Activated T-cell treated with anti-CD3 and anti-CD28 coated beads, Interleukin-2, amount 50 U/mL, for 24 hours (primary cell): ENCODE measurements around the gene PRKCE.

ENCODE experiments used
- DNase-seq: peaks from one replicate; pipeline ENCODE4 v3.0.0-alpha.2; 2020
- H3K27ac Mint-ChIP-seq: 2 replicates; pipeline ENCODE4 v1.8.0; 2020; ENCODE audit warnings: mild to moderate bottlenecking, mixed read lengths
- H3K27me3 Mint-ChIP-seq: 2 replicates; pipeline ENCODE4 v1.8.0; 2020; ENCODE audit warnings: mixed read lengths
- H3K36me3 Mint-ChIP-seq: 2 replicates; pipeline ENCODE4 v1.8.0; 2020; ENCODE audit warnings: low read depth, mixed read lengths
- H3K4me1 Mint-ChIP-seq: 2 replicates; pipeline ENCODE4 v1.8.0; 2020; ENCODE audit warnings: low read depth, mixed read lengths
- H3K4me3 Mint-ChIP-seq: 2 replicates; pipeline ENCODE4 v1.8.0; 2020; ENCODE audit warnings: mild to moderate bottlenecking, moderate library complexity, mixed read lengths
- H3K9me3 Mint-ChIP-seq: 2 replicates; pipeline ENCODE4 v1.8.0; 2020; ENCODE audit warnings: mixed read lengths

PRKCE gene

GRCh38 chr2:45646289-45646688 lies 5.2 kb upstream of the PRKCE start:
- Mint-ChIP-seq H3K27ac (no peak overlapping the region), H3K27me3 (peaks cover 28% of the 10 kb centered on the region), H3K4me1 (peaks cover 16% of the 10 kb centered on the region), H3K4me3 (no peak overlapping the region), H3K36me3 (peaks cover 4% of the 10 kb centered on the region), H3K9me3 (no peaks in the 10 kb centered on the region)
- no peak for DNase-seq

GRCh38 chr2:45647356-45647755 lies 4.1 kb upstream of the PRKCE start:
- H3K36me3 Mint-ChIP-seq = peaks cover 9% of the 10 kb centered on the region
- DNase-seq = no peak
- H3K27ac Mint-ChIP-seq = no peak overlapping the region

GRCh38 chr2:45647986-45648520 lies 3.4 kb upstream of the PRKCE start:
- no peak for DNase-seq
- no peak overlapping the region for H3K27ac Mint-ChIP-seq
- peaks cover 30% of the 10 kb centered on the region for H3K4me1 Mint-ChIP-seq
- peaks cover 14% of the 10 kb centered on the region for H3K36me3 Mint-ChIP-seq
- no peak overlapping the region for H3K4me3 Mint-ChIP-seq
- H3K9me3 Mint-ChIP-seq = no peaks in the 10 kb centered on the region
- H3K27me3 Mint-ChIP-seq = peaks cover 23% of the 10 kb centered on the region

More at GRCh38 chr2:45647356-45647755, 4.1 kb upstream of the PRKCE start:
- Mint-ChIP-seq H3K9me3 (no peaks in the 10 kb centered on the region), H3K27me3 (peaks cover 21% of the 10 kb centered on the region), H3K4me3 (no peak overlapping the region), H3K4me1 (peaks cover 23% of the 10 kb centered on the region)

- H3K27ac Mint-ChIP-seq = no peak overlapping the region
- DNase-seq = no peak
- peaks cover 17% of the 10 kb centered on the region for H3K27me3 Mint-ChIP-seq
- H3K9me3 Mint-ChIP-seq = no peaks in the 10 kb centered on the region
- no peak overlapping the region for H3K4me3 Mint-ChIP-seq
- H3K4me1 Mint-ChIP-seq = peaks cover 30% of the 10 kb centered on the region
- H3K36me3 Mint-ChIP-seq = peaks cover 14% of the 10 kb centered on the region
These were observed 2.8 kb upstream of the PRKCE start for GRCh38 chr2:45648636-45649035.

GRCh38 chr2:45649462-45649857 lies 2.0 kb upstream of the PRKCE start:
- H3K4me1 Mint-ChIP-seq = peaks cover 33% of the 10 kb centered on the region
- H3K27ac Mint-ChIP-seq = peak overlapping the region; percentile 57
- peaks cover 10% of the 10 kb centered on the region for H3K27me3 Mint-ChIP-seq
- H3K36me3 Mint-ChIP-seq = peaks cover 14% of the 10 kb centered on the region
- DNase-seq = no peak
- peak overlapping the region; percentile 85 for H3K4me3 Mint-ChIP-seq
- H3K9me3 Mint-ChIP-seq = no peaks in the 10 kb centered on the region

- peak overlapping the region; percentile 85 for H3K4me3 Mint-ChIP-seq
- peaks cover 10% of the 10 kb centered on the region for H3K27me3 Mint-ChIP-seq
- H3K36me3 Mint-ChIP-seq = peaks cover 14% of the 10 kb centered on the region
- H3K4me1 Mint-ChIP-seq = peaks cover 33% of the 10 kb centered on the region
- DNase-seq = peak; percentile 77
- H3K27ac Mint-ChIP-seq = peak overlapping the region; percentile 90
- H3K9me3 Mint-ChIP-seq = no peaks in the 10 kb centered on the region
These were observed 1.3 kb upstream of the PRKCE start for GRCh38 chr2:45649858-45650811.

GRCh38 chr2:45650851-45651414 lies 542 bp upstream of the PRKCE start:
- peak; percentile 91 for DNase-seq
- Mint-ChIP-seq H3K4me3 (peak overlapping the region; percentile 85), H3K36me3 (peaks cover 14% of the 10 kb centered on the region), H3K27ac (peak overlapping the region; percentile 94), H3K4me1 (peaks cover 33% of the 10 kb centered on the region), H3K27me3 (peaks cover 10% of the 10 kb centered on the region), H3K9me3 (no peaks in the 10 kb centered on the region)

GRCh38 chr2:45652090-45653031 lies 886 bp downstream of the PRKCE start:
- Mint-ChIP-seq H3K4me3 (peak overlapping the region; percentile 82), H3K9me3 (no peaks in the 10 kb centered on the region), H3K4me1 (peaks cover 33% of the 10 kb centered on the region), H3K27ac (peak overlapping the region; percentile 83), H3K27me3 (peaks cover 10% of the 10 kb centered on the region), H3K36me3 (peaks cover 14% of the 10 kb centered on the region)
- peak; percentile 65 for DNase-seq

- Mint-ChIP-seq H3K9me3 (no peaks in the 10 kb centered on the region), H3K36me3 (peaks cover 14% of the 10 kb centered on the region), H3K4me3 (peak overlapping the region; percentile 82), H3K27ac (no peak overlapping the region), H3K27me3 (peaks cover 10% of the 10 kb centered on the region), H3K4me1 (peaks cover 33% of the 10 kb centered on the region)
- no peak for DNase-seq
These were observed 1.8 kb downstream of the PRKCE start for GRCh38 chr2:45653122-45653913.

GRCh38 chr2:45654250-45654649 lies 2.8 kb downstream of the PRKCE start:
- Mint-ChIP-seq H3K4me3 (no peak overlapping the region), H3K27me3 (peaks cover 10% of the 10 kb centered on the region), H3K9me3 (no peaks in the 10 kb centered on the region), H3K27ac (no peak overlapping the region), H3K4me1 (peaks cover 32% of the 10 kb centered on the region), H3K36me3 (peaks cover 14% of the 10 kb centered on the region)
- DNase-seq = no peak

- DNase-seq = no peak
- Mint-ChIP-seq H3K4me3 (no peak overlapping the region), H3K9me3 (no peaks in the 10 kb centered on the region), H3K27ac (no peak overlapping the region), H3K27me3 (no peaks in the 10 kb centered on the region), H3K4me1 (peaks cover 1% of the 10 kb centered on the region), H3K36me3 (no peaks in the 10 kb centered on the region)
These were observed 10.4 kb downstream of the PRKCE start for GRCh38 chr2:45661828-45662227.

- no peaks in the 10 kb centered on the region for H3K36me3 Mint-ChIP-seq
- no peaks in the 10 kb centered on the region for H3K9me3 Mint-ChIP-seq
- no peak overlapping the region for H3K4me3 Mint-ChIP-seq
- H3K4me1 Mint-ChIP-seq = peaks cover 7% of the 10 kb centered on the region
- H3K27me3 Mint-ChIP-seq = no peaks in the 10 kb centered on the region
- H3K27ac Mint-ChIP-seq = no peak overlapping the region
- DNase-seq = no peak
These were observed 13.3 kb downstream of the PRKCE start for GRCh38 chr2:45664635-45665261.

- Mint-ChIP-seq H3K36me3 (no peaks in the 10 kb centered on the region), H3K9me3 (no peaks in the 10 kb centered on the region), H3K4me3 (no peak overlapping the region), H3K27ac (no peak overlapping the region), H3K4me1 (peaks cover 6% of the 10 kb centered on the region), H3K27me3 (no peaks in the 10 kb centered on the region)
- DNase-seq = no peak
These were observed 17.0 kb downstream of the PRKCE start for GRCh38 chr2:45668509-45668908.
